IPS DF 19.7 (cell line): ENCODE data around the gene CA12.
"Not testable (repeated sequence)": the region's sequence is repeated elsewhere in the genome, so short reads cannot be mapped to it uniquely, and the experiment has no call there.

ENCODE experiments used
- DNase-seq: peaks from one replicate; pipeline ENCODE4 v3.0.0-alpha.2; 2013; ENCODE audit warnings: low read depth, low spot score

Gene CA12

GRCh38 chr15:63357731-63358130, 23.9 kb downstream of the CA12 start:
- no peak for DNase-seq

GRCh38 chr15:63357061-63357460, 24.6 kb downstream of the CA12 start:
- DNase-seq, result no peak

- no peak for DNase-seq
These were observed 26.6 kb downstream of the CA12 start for GRCh38 chr15:63354821-63355650.

- no peak for DNase-seq
These were observed 27.8 kb downstream of the CA12 start for GRCh38 chr15:63353887-63354286.

- no peak for DNase-seq
These were observed 28.4 kb downstream of the CA12 start for GRCh38 chr15:63353261-63353660.

- DNase-seq, result no peak
These were observed 28.8 kb downstream of the CA12 start for GRCh38 chr15:63352808-63353207.

- no peak for DNase-seq
These were observed 30.5 kb downstream of the CA12 start for GRCh38 chr15:63351170-63351569.

GRCh38 chr15:63350178-63350621, 31.4 kb downstream of the CA12 start:
- DNase-seq, result no peak

GRCh38 chr15:63349621-63350020, 32.0 kb downstream of the CA12 start:
- DNase-seq, result no peak

- no peak for DNase-seq
These were observed 32.5 kb downstream of the CA12 start for GRCh38 chr15:63349156-63349555.

GRCh38 chr15:63348392-63348791, 33.3 kb downstream of the CA12 start:
- no peak for DNase-seq

- DNase-seq, result no peak
These were observed 34.4 kb downstream of the CA12 start for GRCh38 chr15:63347074-63347857.

GRCh38 chr15:63345391-63345752, 36.3 kb downstream of the CA12 start:
- no peak for DNase-seq

GRCh38 chr15:63344731-63345390, 36.8 kb downstream of the CA12 start:
- DNase-seq, result no peak

- DNase-seq, result not testable (repeated sequence)
These were observed 38.6 kb downstream of the CA12 start for GRCh38 chr15:63342996-63343562.

- DNase-seq, result no peak
These were observed 39.7 kb downstream of the CA12 start for GRCh38 chr15:63341898-63342297.

GRCh38 chr15:63340878-63341277, 40.8 kb downstream of the CA12 start:
- DNase-seq, result no peak

- no peak for DNase-seq
These were observed 41.3 kb downstream of the CA12 start for GRCh38 chr15:63340353-63340752.

- DNase-seq, result no peak
These were observed 41.8 kb downstream of the CA12 start for GRCh38 chr15:63339836-63340235.

- no peak for DNase-seq
These were observed 42.5 kb downstream of the CA12 start for GRCh38 chr15:63339006-63339766.

GRCh38 chr15:63338170-63338569, 43.5 kb downstream of the CA12 start:
- no peak for DNase-seq
